ENCODE data around the gene LRGUK. TPM values are rescaled to one million over a fixed set of nuclear protein-coding genes. Genes with fewer than 3 reads are reported as not detected.

LRGUK gene
- polyA plus RNA-seq, 1 experiment = not detected

GRCh38 chr7:134155206-134155605 is 28.1 kb downstream of the LRGUK start:
- no peak for TF ChIP-seq CTCF (IDR thresholded peaks at IDR 0.05; ENCODE audit: insufficient read depth, low read depth, low read length)
- POLR2A ChIA-PET = no interaction called here
- Histone ChIP-seq H3K36me3 (ENCODE audit: control insufficient read depth, insufficient read depth, low read length) (no peaks in the 10 kb centered on the region), H3K27me3 (ENCODE audit: control insufficient read depth, insufficient read depth, low read length) (no peaks in the 10 kb centered on the region), H3K4me3 (ENCODE audit: low read depth, low read length) (no peak overlapping the region)
- CTCF ChIA-PET = interaction anchor here (3.6 kb wide), 1 partner anchor 14 kb away, joined by 18 read pairs; no protein-coding TSS in a partner anchor
- DNase-seq (ENCODE audit: low read depth) = no peak

- ChIA-PET POLR2A (no interaction called here), CTCF (interaction anchor here (3.6 kb wide), 1 partner anchor 15 kb away, joined by 18 read pairs; no protein-coding TSS in a partner anchor)
- no peak for TF ChIP-seq CTCF (IDR thresholded peaks at IDR 0.05; ENCODE audit: insufficient read depth, low read depth, low read length)
- Histone ChIP-seq H3K27me3 (ENCODE audit: control insufficient read depth, insufficient read depth, low read length) (no peaks in the 10 kb centered on the region), H3K36me3 (ENCODE audit: control insufficient read depth, insufficient read depth, low read length) (no peaks in the 10 kb centered on the region), H3K4me3 (ENCODE audit: low read depth, low read length) (no peak overlapping the region)
- DNase-seq (ENCODE audit: low read depth) = no peak
Measured at GRCh38 chr7:134155871-134156270, 28.7 kb downstream of the LRGUK start.

DNA sequence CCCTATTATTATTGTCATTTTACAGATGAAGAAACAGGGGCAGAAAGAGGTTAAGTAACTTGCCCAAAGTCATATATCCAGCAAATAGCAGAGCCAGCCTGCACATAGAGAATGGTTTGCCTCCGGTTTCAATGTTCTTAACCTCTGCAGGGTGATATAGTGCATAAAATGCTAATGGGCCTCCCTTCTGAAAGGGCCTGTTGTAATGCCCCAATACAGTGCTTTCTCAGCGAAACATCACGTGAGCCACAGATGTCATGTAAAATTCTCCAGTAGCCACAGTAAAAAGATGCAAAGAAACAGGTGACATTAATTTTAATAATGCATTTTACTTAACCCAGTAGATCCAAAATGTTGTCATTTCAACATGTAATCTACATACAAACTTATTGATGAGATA is 38.1 kb downstream of the LRGUK start:
- ChIA-PET POLR2A (no interaction called here), CTCF (no interaction called here)
- TF ChIP-seq CTCF (IDR thresholded peaks at IDR 0.05; ENCODE audit: insufficient read depth, low read depth, low read length) = no peak
- Histone ChIP-seq H3K36me3 (ENCODE audit: control insufficient read depth, insufficient read depth, low read length) (no peaks in the 10 kb centered on the region), H3K27me3 (ENCODE audit: control insufficient read depth, insufficient read depth, low read length) (no peaks in the 10 kb centered on the region), H3K4me3 (ENCODE audit: low read depth, low read length) (no peak overlapping the region)
- no peak for DNase-seq (ENCODE audit: low read depth)

- H3K36me3 ChIP-seq (ENCODE audit: control insufficient read depth, insufficient read depth, low read length) = no peaks in the 10 kb centered on the region
- DNase-seq (ENCODE audit: low read depth) = no peak
- POLR2A ChIA-PET = no interaction called here
- TF ChIP-seq CTCF (IDR thresholded peaks at IDR 0.05; ENCODE audit: insufficient read depth, low read depth, low read length) = no peak
- no peaks in the 10 kb centered on the region for H3K27me3 ChIP-seq (ENCODE audit: control insufficient read depth, insufficient read depth, low read length)
- no peak overlapping the region for H3K4me3 ChIP-seq (ENCODE audit: low read depth, low read length)
- CTCF ChIA-PET = no interaction called here
Measured at GRCh38 chr7:134167250-134167649, 40.1 kb downstream of the LRGUK start.

DNA sequence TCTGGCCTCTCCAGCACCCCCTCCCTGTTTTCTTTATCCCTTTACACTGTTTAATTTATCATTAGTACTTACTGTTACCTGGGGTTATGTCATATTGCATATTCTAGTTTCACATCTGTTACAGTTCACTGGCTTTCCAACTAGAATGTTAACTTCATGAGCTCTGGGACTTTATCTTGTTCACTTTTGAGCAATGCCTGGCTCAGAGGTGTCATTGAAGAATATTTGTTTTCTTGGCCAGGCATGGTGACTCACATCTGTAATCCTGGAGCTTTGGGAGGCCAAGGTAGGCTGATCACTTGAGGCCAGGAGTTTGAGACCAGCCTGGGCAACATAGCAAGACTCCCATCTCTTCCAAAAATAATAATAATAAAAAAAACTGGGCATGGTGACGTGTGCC is 40.7 kb downstream of the LRGUK start:
- H3K4me3 ChIP-seq (ENCODE audit: low read depth, low read length) = no peak overlapping the region
- no peak for TF ChIP-seq CTCF (IDR thresholded peaks at IDR 0.05; ENCODE audit: insufficient read depth, low read depth, low read length)
- H3K27me3 ChIP-seq (ENCODE audit: control insufficient read depth, insufficient read depth, low read length) = no peaks in the 10 kb centered on the region
- ChIA-PET CTCF (interaction anchor here (0.5 to 1.0 kb wide), 2 partner anchors 18 to 1454 kb away, joined by 3 read pairs; no protein-coding TSS in a partner anchor), POLR2A (no interaction called here)
- no peak for DNase-seq (ENCODE audit: low read depth)
- no peaks in the 10 kb centered on the region for H3K36me3 ChIP-seq (ENCODE audit: control insufficient read depth, insufficient read depth, low read length)
